CD8-positive, alpha-beta memory T cell (primary cell): ENCODE results near the gene PARP12. TPM values are rescaled to one million over a fixed set of nuclear protein-coding genes. Genes with fewer than 3 reads are reported as not detected.

ENCODE experiments used
- CTCF ChIA-PET: fragments of 350-600 bp; sonication (Branson Sonifier 250); formaldehyde crosslinking; loops from one replicate; lab custom pipeline; 2021; ENCODE audit warnings: antibody characterized with exemption; lab: Charles Lee
- POLR2A ChIA-PET: fragments of 350-600 bp; sonication (Branson Sonifier 250); formaldehyde crosslinking; loops from one replicate; lab custom pipeline; 2021; ENCODE audit warnings: antibody characterized with exemption; lab: Charles Lee
- DNase-seq, 5 donors: peaks; one replicate each; pipeline versions ENCODE4 v3.0.0 to v3.0.0-alpha.2; 2020 to 2022; ENCODE audit warnings: mixed read lengths in 1 of 5
- H3K27ac ChIP-seq: one replicate; pipeline ENCODE4 v1.7.0; 2013; ENCODE audit warnings: low read depth, mild to moderate bottlenecking, low read length, moderate library complexity
- H3K27me3 ChIP-seq: 2 replicates; pipeline ENCODE4 v1.7.0; 2013; ENCODE audit warnings: low read length, mild to moderate bottlenecking; ENCODE audit not compliant: insufficient read depth, poor library complexity, severe bottlenecking
- H3K36me3 ChIP-seq: 2 replicates; pipeline ENCODE4 v1.7.0; 2013; ENCODE audit warnings: mild to moderate bottlenecking, low read length, moderate library complexity; ENCODE audit not compliant: insufficient read depth
- H3K4me1 ChIP-seq: 2 replicates; pipeline ENCODE4 v1.7.0; 2013; ENCODE audit warnings: mild to moderate bottlenecking, low read length, moderate library complexity; ENCODE audit not compliant: insufficient read depth
- H3K4me3 ChIP-seq: 2 replicates; pipeline ENCODE4 v1.7.0; 2013; ENCODE audit warnings: mild to moderate bottlenecking, low read length
- H3K9me3 ChIP-seq: 2 replicates; pipeline ENCODE4 v1.7.0; 2013; ENCODE audit warnings: mild to moderate bottlenecking, low read length
- H3K27ac Mint-ChIP-seq, 8 donors: one replicate each; pipeline ENCODE4 v1.8.0; 2020 to 2021; ENCODE audit warnings: mixed read lengths in 8 of 8, mild to moderate bottlenecking in 6 of 8, inconsistent platforms in 3 of 8, moderate library complexity in 3 of 8
- H3K27me3 Mint-ChIP-seq, 2 donors: one replicate each; pipeline ENCODE4 v1.8.0; 2020 to 2021; ENCODE audit warnings: mixed read lengths in 2 of 2, mild to moderate bottlenecking in 1 of 2, moderate library complexity in 1 of 2
- H3K36me3 Mint-ChIP-seq, 3 donors: one replicate each; pipeline ENCODE4 v1.8.0; 2020 to 2021; ENCODE audit warnings: mixed read lengths in 3 of 3, inconsistent platforms in 1 of 3, mild to moderate bottlenecking in 1 of 3
- H3K4me1 Mint-ChIP-seq, 3 donors: one replicate each; pipeline ENCODE4 v1.8.0; 2020 to 2021; ENCODE audit warnings: mixed read lengths in 3 of 3, inconsistent platforms in 1 of 3, mild to moderate bottlenecking in 1 of 3
- H3K4me3 Mint-ChIP-seq, 7 donors: one replicate each; pipeline ENCODE4 v1.8.0; 2020 to 2021; ENCODE audit warnings: mixed read lengths in 7 of 7, mild to moderate bottlenecking in 6 of 7, moderate library complexity in 4 of 7, inconsistent platforms in 2 of 7
- H3K9me3 Mint-ChIP-seq, 5 donors: one replicate each; pipeline ENCODE4 v1.8.0; 2020 to 2022; ENCODE audit warnings: mixed read lengths in 5 of 5, mild to moderate bottlenecking in 3 of 5, moderate library complexity in 2 of 5, inconsistent platforms in 1 of 5
- polyA plus RNA-seq: library from polyadenylated mRNA; unstranded; fragments of 300-500 nt; fragmentation: Illumina TruSeq; gene quantifications from one replicate; pipeline ENCODE4 v1.2.3, GENCODE V29; 2021
- total RNA-seq, 2 experiments: library from RNA; stranded (reverse); gene quantifications; one replicate each; pipeline ENCODE4 v1.2.3, GENCODE V29; 2021

PARP12 gene
- total and polyA plus RNA-seq, 3 experiments from 2014 or later, result 24.7 to 34.0 (median 27.9) TPM

DNA sequence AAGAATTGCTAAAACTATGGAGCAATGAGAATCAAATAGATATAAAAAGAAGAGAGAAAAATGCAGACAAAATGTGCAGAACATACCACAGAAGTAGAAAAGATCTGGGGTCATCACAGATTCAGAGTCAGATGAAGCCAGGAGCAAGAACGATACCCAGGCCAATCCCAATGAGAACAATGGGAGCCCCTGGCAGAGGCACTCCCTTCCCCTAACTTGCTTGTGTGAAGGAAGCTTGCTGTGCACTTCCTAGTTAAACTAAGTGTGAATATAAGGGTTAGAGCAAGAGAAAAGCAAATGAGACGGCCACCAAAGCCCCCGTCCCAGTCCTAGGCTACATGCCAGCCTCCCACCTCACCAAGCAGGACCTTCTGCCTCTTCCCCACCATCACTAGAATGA lies 12.7 kb downstream of the PARP12 start:
- Histone ChIP-seq H3K27ac (no peak overlapping the region), H3K4me3 (no peak overlapping the region), H3K36me3 (peaks cover 4% of the 10 kb centered on the region), H3K4me1 (no peaks in the 10 kb centered on the region), H3K9me3 (no peaks in the 10 kb centered on the region), H3K27me3 (no peaks in the 10 kb centered on the region)
- H3K4me1 Mint-ChIP-seq, result peaks cover 30 to 52% (median 45%) of the 10 kb centered on the region in 3 donors
- H3K27ac Mint-ChIP-seq, result peak overlapping the region in 4 of 8 donors; percentile 19 to 88 (median 39)
- H3K36me3 Mint-ChIP-seq, result peaks cover 7 to 75% (median 24%) of the 10 kb centered on the region in 3 donors
- ChIA-PET CTCF (no interaction called here), POLR2A (no interaction called here)
- H3K9me3 Mint-ChIP-seq, result no peaks in the 10 kb centered on the region
- peaks cover 0 to 5% of the 10 kb centered on the region in 2 donors for H3K27me3 Mint-ChIP-seq
- no peak for DNase-seq
- H3K4me3 Mint-ChIP-seq, result no peak overlapping the region

DNA sequence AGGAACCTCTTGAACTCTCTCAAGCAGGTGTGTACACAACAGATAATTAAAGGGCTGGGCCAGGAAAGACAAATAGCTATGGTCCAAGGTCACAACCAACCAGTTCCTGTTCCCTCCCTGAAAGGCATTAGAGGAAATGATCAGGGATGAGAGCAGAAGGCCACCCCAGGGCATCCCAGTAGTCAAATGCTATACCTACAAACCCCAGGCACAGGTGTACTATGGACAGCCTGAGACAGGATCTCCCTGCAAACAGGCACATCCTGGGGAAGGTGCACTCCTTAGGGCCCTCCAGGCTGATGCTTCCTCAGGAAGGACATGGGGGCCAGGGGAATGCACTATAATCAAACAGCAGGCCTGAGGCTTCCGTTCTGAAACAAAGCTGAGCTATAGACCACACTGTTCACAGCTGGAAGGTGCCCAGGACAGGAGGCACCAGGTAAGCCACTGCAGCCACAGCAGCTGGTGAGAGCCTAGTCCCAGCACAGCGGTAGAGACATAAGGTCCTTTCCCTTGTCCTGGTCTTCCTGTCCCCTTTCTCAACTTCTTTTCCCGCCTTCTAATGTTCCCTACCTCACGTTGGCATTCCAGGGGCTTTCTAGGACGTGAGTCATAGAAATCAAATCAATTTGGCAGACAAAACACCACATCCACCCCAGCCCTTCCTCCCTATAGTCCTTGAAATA lies 13.3 kb downstream of the PARP12 start:
- H3K27ac Mint-ChIP-seq, result peak overlapping the region in 7 of 8 donors; percentile 15 to 88 (median 51)
- no peak overlapping the region for H3K4me3 Mint-ChIP-seq
- Histone ChIP-seq H3K27ac (no peak overlapping the region), H3K27me3 (no peaks in the 10 kb centered on the region), H3K4me1 (no peaks in the 10 kb centered on the region), H3K9me3 (no peaks in the 10 kb centered on the region), H3K36me3 (peaks cover 4% of the 10 kb centered on the region), H3K4me3 (no peak overlapping the region)
- H3K27me3 Mint-ChIP-seq, result peaks cover 0 to 5% of the 10 kb centered on the region in 2 donors
- H3K36me3 Mint-ChIP-seq, result peaks cover 7 to 77% (median 26%) of the 10 kb centered on the region in 3 donors
- ChIA-PET CTCF (no interaction called here), POLR2A (no interaction called here)
- H3K9me3 Mint-ChIP-seq, result no peaks in the 10 kb centered on the region
- H3K4me1 Mint-ChIP-seq, result peaks cover 24 to 46% (median 39%) of the 10 kb centered on the region in 3 donors
- no peak for DNase-seq

DNA sequence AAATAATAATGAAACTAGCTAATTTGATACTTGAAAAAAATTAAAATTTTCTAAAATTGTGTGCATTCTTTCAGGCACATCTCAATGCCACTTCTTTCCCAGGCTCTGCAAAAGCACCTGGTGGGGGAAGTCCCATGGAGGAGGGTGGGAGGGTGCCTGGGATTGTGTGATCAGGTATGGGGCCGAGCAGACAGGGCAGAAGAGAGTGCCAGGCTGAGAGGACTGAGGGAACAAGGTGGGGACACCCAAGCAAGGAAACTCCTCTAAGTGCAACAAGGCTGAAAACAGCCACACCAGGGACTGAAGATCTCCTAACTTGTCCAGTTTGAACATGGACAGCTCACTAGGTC lies 13.8 kb downstream of the PARP12 start:
- H3K4me1 ChIP-seq, result no peaks in the 10 kb centered on the region
- H3K36me3 Mint-ChIP-seq, result peaks cover 7 to 78% (median 29%) of the 10 kb centered on the region in 3 donors
- H3K9me3 ChIP-seq, result no peaks in the 10 kb centered on the region
- H3K4me3 ChIP-seq, result no peak overlapping the region
- POLR2A ChIA-PET, result no interaction called here
- H3K27ac Mint-ChIP-seq, result peak overlapping the region in 6 of 8 donors; percentile 15 to 80 (median 50)
- H3K27ac ChIP-seq, result no peak overlapping the region
- no peak overlapping the region for H3K4me3 Mint-ChIP-seq
- peaks cover 4% of the 10 kb centered on the region for H3K36me3 ChIP-seq
- DNase-seq, result no peak
- H3K4me1 Mint-ChIP-seq, result peaks cover 18 to 41% (median 34%) of the 10 kb centered on the region in 3 donors
- no peaks in the 10 kb centered on the region for H3K27me3 ChIP-seq
- H3K9me3 Mint-ChIP-seq, result no peaks in the 10 kb centered on the region
- H3K27me3 Mint-ChIP-seq, result peaks cover 0 to 5% of the 10 kb centered on the region in 2 donors
- CTCF ChIA-PET, result no interaction called here

DNA sequence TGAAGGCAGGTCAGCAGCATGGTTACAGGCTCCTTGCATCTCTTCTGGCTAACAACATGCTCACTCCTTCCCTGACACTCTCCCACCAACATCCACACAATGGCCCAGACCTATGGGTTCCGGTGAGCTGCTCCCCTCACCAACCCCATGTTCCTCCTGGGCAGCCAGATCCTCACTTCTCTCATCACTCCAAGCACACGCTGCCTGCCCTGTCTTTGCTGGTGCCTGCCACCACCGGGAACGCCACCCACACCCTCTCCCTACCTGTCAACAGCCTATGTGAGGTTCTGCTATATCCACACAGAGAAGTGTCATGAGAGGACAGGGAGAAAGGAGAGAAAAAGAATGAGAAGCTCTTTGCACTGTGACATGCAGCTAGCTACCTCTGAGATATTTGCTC lies 14.6 kb downstream of the PARP12 start:
- ChIA-PET POLR2A (no interaction called here), CTCF (no interaction called here)
- Mint-ChIP-seq H3K27ac (peak overlapping the region in 4 of 8 donors; percentile 14 to 73 (median 48)), H3K36me3 (peaks cover 7 to 76% (median 32%) of the 10 kb centered on the region in 3 donors), H3K4me3 (no peak overlapping the region), H3K4me1 (peaks cover 12 to 32% (median 25%) of the 10 kb centered on the region in 3 donors), H3K9me3 (no peaks in the 10 kb centered on the region), H3K27me3 (peaks cover 0 to 5% of the 10 kb centered on the region in 2 donors)
- no peak for DNase-seq
- H3K36me3 ChIP-seq, result peaks cover 2% of the 10 kb centered on the region
- H3K9me3 ChIP-seq, result no peaks in the 10 kb centered on the region
- H3K27me3 ChIP-seq, result no peaks in the 10 kb centered on the region
- no peak overlapping the region for H3K27ac ChIP-seq
- H3K4me1 ChIP-seq, result no peaks in the 10 kb centered on the region
- H3K4me3 ChIP-seq, result no peak overlapping the region

DNA sequence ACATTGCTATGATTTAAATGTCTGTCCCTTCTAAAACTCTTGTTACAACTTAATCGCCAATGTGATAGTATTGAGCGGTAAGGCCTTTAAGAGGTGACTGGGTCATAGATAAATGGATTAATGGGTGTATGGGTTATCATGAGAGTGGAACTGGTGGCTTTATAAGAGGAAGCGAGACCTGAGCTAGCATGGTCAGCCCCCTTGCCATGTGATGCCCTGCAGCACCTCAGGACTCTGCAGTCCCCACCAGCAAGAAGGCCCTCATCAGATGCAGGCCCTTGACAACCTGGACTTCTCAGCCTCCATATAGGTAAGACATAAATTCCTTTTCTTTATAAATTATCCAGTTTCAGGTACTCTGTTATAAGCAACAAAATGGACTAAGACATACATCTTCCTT lies 15.6 kb downstream of the PARP12 start:
- Histone ChIP-seq H3K4me1 (no peaks in the 10 kb centered on the region), H3K27ac (no peak overlapping the region), H3K27me3 (no peaks in the 10 kb centered on the region), H3K36me3 (no peaks in the 10 kb centered on the region), H3K9me3 (no peaks in the 10 kb centered on the region), H3K4me3 (no peak overlapping the region)
- Mint-ChIP-seq H3K36me3 (peaks cover 5 to 80% (median 27%) of the 10 kb centered on the region in 3 donors), H3K27ac (peak overlapping the region in 1 of 8 donors; percentile 59), H3K27me3 (peaks cover 0 to 5% of the 10 kb centered on the region in 2 donors), H3K9me3 (no peaks in the 10 kb centered on the region), H3K4me3 (no peak overlapping the region), H3K4me1 (peaks cover 10 to 28% (median 18%) of the 10 kb centered on the region in 3 donors)
- DNase-seq, result no peak
- ChIA-PET POLR2A (no interaction called here), CTCF (no interaction called here)

DNA sequence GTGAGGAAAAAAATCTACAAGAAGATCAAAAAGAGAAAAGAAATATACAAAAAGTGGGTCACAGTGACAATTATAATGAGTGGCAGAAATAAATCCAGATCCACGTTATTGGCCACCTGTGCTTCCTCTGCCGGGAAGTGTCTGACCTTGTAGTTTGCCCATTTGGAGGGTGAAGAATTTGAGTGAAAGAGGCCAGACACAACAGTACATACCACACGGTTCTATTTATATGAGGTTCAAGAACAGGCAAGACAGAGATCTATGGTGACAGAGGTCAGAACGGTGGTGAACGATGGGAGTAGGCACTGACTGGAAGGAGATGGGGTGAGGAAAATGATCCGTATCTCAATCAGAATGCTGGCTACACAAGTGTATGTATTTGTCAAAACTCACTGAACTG lies 17.1 kb downstream of the PARP12 start:
- H3K36me3 ChIP-seq, result peaks cover 10% of the 10 kb centered on the region
- POLR2A ChIA-PET, result no interaction called here
- no peak overlapping the region for H3K4me3 ChIP-seq
- peaks cover 10 to 22% (median 20%) of the 10 kb centered on the region in 3 donors for H3K4me1 Mint-ChIP-seq
- H3K4me1 ChIP-seq, result no peaks in the 10 kb centered on the region
- H3K9me3 ChIP-seq, result no peaks in the 10 kb centered on the region
- no peak overlapping the region for H3K4me3 Mint-ChIP-seq
- H3K27ac Mint-ChIP-seq, result peak overlapping the region in 2 of 8 donors; percentile 9 to 79
- no peaks in the 10 kb centered on the region for H3K9me3 Mint-ChIP-seq
- CTCF ChIA-PET, result no interaction called here
- no peaks in the 10 kb centered on the region for H3K27me3 ChIP-seq
- no peak for DNase-seq
- peaks cover 8 to 84% (median 33%) of the 10 kb centered on the region in 3 donors for H3K36me3 Mint-ChIP-seq
- H3K27me3 Mint-ChIP-seq, result peaks cover 0 to 5% of the 10 kb centered on the region in 2 donors
- H3K27ac ChIP-seq, result no peak overlapping the region

DNA sequence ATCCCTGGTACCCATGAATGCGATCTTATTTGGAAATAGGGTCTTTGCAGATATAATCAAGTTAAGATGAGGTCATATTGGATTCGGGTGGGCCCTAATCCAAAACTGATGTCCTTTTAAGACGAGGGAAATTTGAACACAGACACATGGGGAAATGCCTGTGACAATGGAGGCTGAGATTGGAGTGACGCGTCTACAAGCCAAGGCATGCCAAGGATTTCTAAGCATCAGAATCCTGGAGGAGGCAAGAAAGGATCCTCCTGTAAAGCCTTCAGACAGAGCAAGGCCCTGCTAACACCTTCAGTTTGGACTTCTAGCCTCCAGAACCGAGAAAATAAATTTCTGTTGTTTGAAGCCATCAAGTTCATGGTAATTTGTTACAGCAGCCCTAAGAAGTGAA lies 18.5 kb downstream of the PARP12 start:
- Mint-ChIP-seq H3K27ac (peak overlapping the region in 1 of 8 donors; percentile 54), H3K4me1 (peaks cover 8 to 13% (median 9%) of the 10 kb centered on the region in 3 donors), H3K9me3 (no peaks in the 10 kb centered on the region), H3K27me3 (peaks cover 0 to 5% of the 10 kb centered on the region in 2 donors), H3K4me3 (no peak overlapping the region), H3K36me3 (peaks cover 10 to 89% (median 34%) of the 10 kb centered on the region in 3 donors)
- ChIA-PET CTCF (no interaction called here), POLR2A (no interaction called here)
- Histone ChIP-seq H3K4me1 (no peaks in the 10 kb centered on the region), H3K4me3 (no peak overlapping the region), H3K36me3 (peaks cover 17% of the 10 kb centered on the region), H3K27ac (no peak overlapping the region), H3K27me3 (no peaks in the 10 kb centered on the region), H3K9me3 (no peaks in the 10 kb centered on the region)
- no peak for DNase-seq

DNA sequence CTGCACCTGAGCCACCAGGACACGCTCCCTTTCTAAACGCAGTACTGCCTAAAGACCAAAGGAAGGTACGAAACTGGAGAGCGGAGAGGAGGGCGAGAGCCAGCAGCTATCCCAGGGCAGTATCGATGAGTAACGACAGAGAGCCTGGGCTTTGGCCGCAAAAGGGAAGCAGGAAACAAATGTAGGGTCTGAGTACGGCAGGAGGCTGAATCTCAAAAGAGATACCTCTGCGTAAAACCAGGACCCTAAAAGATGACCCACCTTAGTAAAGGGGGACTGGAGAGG lies 20.4 kb downstream of the PARP12 start:
- H3K4me1 Mint-ChIP-seq, result peaks cover 13 to 20% (median 13%) of the 10 kb centered on the region in 3 donors
- Histone ChIP-seq H3K4me3 (no peak overlapping the region), H3K9me3 (no peaks in the 10 kb centered on the region), H3K36me3 (peaks cover 24% of the 10 kb centered on the region), H3K27me3 (no peaks in the 10 kb centered on the region), H3K4me1 (no peaks in the 10 kb centered on the region), H3K27ac (no peak overlapping the region)
- H3K9me3 Mint-ChIP-seq, result no peaks in the 10 kb centered on the region
- POLR2A ChIA-PET, result no interaction called here
- DNase-seq, result no peak
- CTCF ChIA-PET, result no interaction called here
- H3K4me3 Mint-ChIP-seq, result no peak overlapping the region
- peaks cover 12 to 95% (median 40%) of the 10 kb centered on the region in 3 donors for H3K36me3 Mint-ChIP-seq
- H3K27me3 Mint-ChIP-seq, result no peaks in the 10 kb centered on the region
- peak overlapping the region in 1 of 8 donors; percentile 47 for H3K27ac Mint-ChIP-seq
